Measurements from ENCODE around the gene MAP3K9.

DNA sequence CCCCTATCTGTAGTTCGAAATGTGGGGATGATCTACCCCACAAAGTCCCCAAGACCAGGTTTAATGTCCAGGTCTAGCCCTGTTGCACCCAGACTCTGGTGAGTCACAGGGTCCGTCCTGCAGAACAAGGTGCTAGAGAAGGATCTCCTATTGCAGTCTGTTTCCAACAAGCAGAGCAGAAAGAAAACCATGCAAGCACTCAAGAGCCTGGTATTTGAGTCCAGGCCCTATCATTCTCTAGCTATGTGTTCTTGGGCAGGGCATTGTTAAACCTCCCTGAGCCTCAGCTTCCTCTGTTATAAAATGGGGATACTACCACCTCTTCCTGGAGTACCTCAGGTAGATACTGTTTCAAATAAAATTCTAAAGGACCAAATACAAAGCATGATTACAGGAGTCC is 24.4 kb downstream of the MAP3K9 start:
- TF ChIP-seq, protein P1, sequence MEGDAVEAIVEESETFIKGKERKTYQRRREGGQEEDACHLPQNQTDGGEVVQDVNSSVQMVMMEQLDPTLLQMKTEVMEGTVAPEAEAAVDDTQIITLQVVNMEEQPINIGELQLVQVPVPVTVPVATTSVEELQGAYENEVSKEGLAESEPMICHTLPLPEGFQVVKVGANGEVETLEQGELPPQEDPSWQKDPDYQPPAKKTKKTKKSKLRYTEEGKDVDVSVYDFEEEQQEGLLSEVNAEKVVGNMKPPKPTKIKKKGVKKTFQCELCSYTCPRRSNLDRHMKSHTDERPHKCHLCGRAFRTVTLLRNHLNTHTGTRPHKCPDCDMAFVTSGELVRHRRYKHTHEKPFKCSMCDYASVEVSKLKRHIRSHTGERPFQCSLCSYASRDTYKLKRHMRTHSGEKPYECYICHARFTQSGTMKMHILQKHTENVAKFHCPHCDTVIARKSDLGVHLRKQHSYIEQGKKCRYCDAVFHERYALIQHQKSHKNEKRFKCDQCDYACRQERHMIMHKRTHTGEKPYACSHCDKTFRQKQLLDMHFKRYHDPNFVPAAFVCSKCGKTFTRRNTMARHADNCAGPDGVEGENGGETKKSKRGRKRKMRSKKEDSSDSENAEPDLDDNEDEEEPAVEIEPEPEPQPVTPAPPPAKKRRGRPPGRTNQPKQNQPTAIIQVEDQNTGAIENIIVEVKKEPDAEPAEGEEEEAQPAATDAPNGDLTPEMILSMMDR (conservative IDR thresholded peaks at IDR 0.05; ENCODE audit: low read length): no peak
- no peak for TF ChIP-seq EZH2phosphoT487 (IDR thresholded peaks at IDR 0.05; ENCODE audit: borderline replicate concordance, low read depth, low read length)

Measured in OCI-LY7 (cell line).